GM12878 (cell line): ENCODE results near the gene RFX1. TPM values are rescaled to one million over a fixed set of nuclear protein-coding genes. Genes with fewer than 3 reads are reported as not detected.

ENCODE experiments used
- ATAC-seq: fragments of 200-7000 bp; cut with Tn5 transposase; 3 replicates; pipeline ENCODE4 v1.9.1; 2020; ENCODE audit warnings: mild to moderate bottlenecking, moderate library complexity
- BruUV-seq: library from RNA; stranded (reverse); fragments of 400-500 nt; replicated peaks from 2 replicates; lab custom pipeline; 2021; lab: Mats Ljungman, UMichigan
- CTCF ChIA-PET: fragments of 300-600 bp; sonication (Branson Sonifier 250); formaldehyde crosslinking; extraction: SDS; loops from one replicate; lab custom pipeline; 2021; ENCODE audit warnings: inconsistent platforms; lab: Yijun Ruan, JAX
- POLR2A ChIA-PET: fragments of 350-600 bp; formaldehyde crosslinking; extraction: SDS; loops from one replicate; lab custom pipeline; 2021; ENCODE audit warnings: inconsistent platforms; lab: Charles Lee
- RAD21 ChIA-PET: fragments of 300-600 bp; sonication (Branson Sonifier 250); formaldehyde crosslinking; loops from one replicate; lab custom pipeline; 2023; ENCODE audit warnings: antibody characterized with exemption; ENCODE audit not compliant: unreplicated experiment; lab: Charles Lee
- SMC1A ChIA-PET: fragments of 300-600 bp; sonication (Branson Sonifier 250); formaldehyde crosslinking; loops from one replicate; lab custom pipeline; 2023; ENCODE audit not compliant: unreplicated experiment, uncharacterized antibody; lab: Charles Lee
- DNase-seq: peaks from one replicate; pipeline ENCODE4 v3.0.0-alpha.2; 2011; ENCODE audit warnings: low read depth, low spot score
- FAIRE-seq: peaks from 3 replicates; lab custom pipeline; 2011; peaks lifted over from hg19 to GRCh38; lab: Jason Lieb, UNC
- H2AFZ ChIP-seq: 2 replicates; pipeline ENCODE4 v1.6.0; 2011; ENCODE audit warnings: low read depth, low read length, control low read depth; ENCODE audit not compliant: control insufficient read depth
- H3K27ac ChIP-seq: 2 replicates; pipeline ENCODE4 v1.5.1; 2011; ENCODE audit warnings: control low read depth; ENCODE audit not compliant: control insufficient read depth, insufficient read depth
- H3K27me3 ChIP-seq, 2 experiments: replicated peaks in 1 of 2; 2 replicates each; pipeline versions ENCODE4 v1.6.0 to v1.6.1; 2011; ENCODE audit warnings: low read length in 1 of 2; ENCODE audit not compliant: control insufficient read depth in 2 of 2, insufficient read depth in 2 of 2
- H3K36me3 ChIP-seq, 2 experiments: 2 replicates each; pipeline ENCODE4 v1.5.1; 2011; ENCODE audit warnings: low read length in 1 of 2; ENCODE audit not compliant: control insufficient read depth in 2 of 2, insufficient read depth in 2 of 2
- H3K4me1 ChIP-seq: 2 replicates; pipeline ENCODE4 v1.6.1; 2011; ENCODE audit warnings: mild to moderate bottlenecking, low read length, moderate library complexity, mixed read lengths; ENCODE audit not compliant: control insufficient read depth, insufficient read depth
- H3K4me2 ChIP-seq: 2 replicates; pipeline ENCODE4 v1.6.0; 2011; ENCODE audit warnings: control low read depth; ENCODE audit not compliant: control insufficient read depth, insufficient read depth
- H3K4me3 ChIP-seq: fragments of 200-600 bp; sonication (generic); 2 replicates; pipeline ENCODE4 v1.5.1; 2016
- H3K79me2 ChIP-seq: 2 replicates; pipeline ENCODE4 v1.6.0; 2011; ENCODE audit warnings: low read length; ENCODE audit not compliant: control insufficient read depth, insufficient read depth
- H3K9ac ChIP-seq: 2 replicates; pipeline ENCODE4 v1.8.0; 2011; ENCODE audit warnings: low read length, control low read depth, mixed read lengths; ENCODE audit not compliant: control insufficient read depth, insufficient read depth
- H3K9me3 ChIP-seq: replicated peaks from 3 replicates; pipeline ENCODE4 v1.5.1; 2011; ENCODE audit warnings: mild to moderate bottlenecking, low read length; ENCODE audit not compliant: control insufficient read depth, insufficient read depth
- H4K20me1 ChIP-seq: 2 replicates; pipeline ENCODE4 v1.6.0; 2011; ENCODE audit not compliant: control insufficient read depth, insufficient read depth
- KAT2A ChIP-seq: conservative IDR thresholded peaks from 2 replicates; pipeline ENCODE4 v1.6.1; 2011; ENCODE audit warnings: low read depth, low read length; ENCODE audit not compliant: control insufficient read depth
- SPI1 ChIP-seq: IDR thresholded peaks from 2 replicates; pipeline ENCODE4 v1.6.1; 2011; ENCODE audit warnings: low read depth, mild to moderate bottlenecking, low read length, moderate library complexity, borderline replicate concordance; ENCODE audit not compliant: insufficient read depth
- TAF1 ChIP-seq: IDR thresholded peaks from 2 replicates; pipeline ENCODE4 v1.6.1; 2011; ENCODE audit warnings: mild to moderate bottlenecking, low read depth, low read length, borderline replicate concordance
- TBL1XR1 ChIP-seq: IDR thresholded peaks from 2 replicates; pipeline ENCODE4 v1.6.1; 2012; ENCODE audit warnings: low read depth, low read length, improper control_type of control experiment
- WRNIP1 ChIP-seq: IDR thresholded peaks from 2 replicates; pipeline ENCODE4 v1.6.1; 2011; ENCODE audit warnings: low read depth, low read length, improper control_type of control experiment, borderline replicate concordance
- WGBS: methylation state at CpG from one replicate; pipeline ENCODE4 v1.1.6; 2016; ENCODE audit warnings: low lambda C conversion rate; ENCODE audit not compliant: insufficient replicate concordance, insufficient coverage; ENCODE audit errors: missing lambda C conversion rate; 5-methylcytosine and 5-hydroxymethylcytosine counted together
- in situ Hi-C: fragments of 300-500 bp; cut with MboI; formaldehyde crosslinking; loops from 9 replicates; pipeline ENCODE4 v1.14.3; 2018; ENCODE audit warnings: mixed read lengths
- intact Hi-C: fragments of 100-400 bp; cut with micrococcal nuclease; formaldehyde crosslinking; loops from one replicate; pipeline ENCODE4 v1.14.2; 2022; ENCODE audit not compliant: unreplicated experiment
- polyA plus RNA-seq, 11 experiments: library from polyadenylated mRNA; depleted of rRNA in 4 of 11; unstranded in 6 of 11; stranded (reverse) in 5 of 11; fragments of >200 nt; fragmentation: Nextera tagmentation in 4 of 11; fragmentation: Illumina TruSeq in 1 of 11; extraction: Ambion mirVana in 4 of 11; extraction: Trizol in 1 of 11; gene quantifications; 1 replicate in 1 of 11; 2 replicates in 10 of 11; pipeline versions ENCODE4 v1.2.1 to v1.2.3, GENCODE V29; 2011 to 2016; ENCODE audit warnings: inconsistent platforms in 2 of 11, missing spikeins in 2 of 11, low read depth in 1 of 11
- total RNA-seq, 4 experiments: library from RNA; depleted of rRNA in 3 of 4; stranded (reverse); fragments of >200 nt in 3 of 4; fragmentation: Illumina TruSeq in 1 of 4; extraction: Trizol in 1 of 4; gene quantifications; 2 replicates each; pipeline versions ENCODE4 v1.2.1 to v1.2.3, GENCODE V29; 2013 to 2021
- TF ChIP-seq, protein P1 (sequence below): IDR thresholded peaks from 2 replicates; pipeline ENCODE4 v1.6.1; 2011; ENCODE audit warnings: borderline replicate concordance, low read depth, mild to moderate bottlenecking, moderate library complexity, mixed read lengths, low read length; ENCODE audit not compliant: insufficient read depth; ENCODE audit errors: extremely low read length
- TF ChIP-seq, protein P2 (sequence below): fragments of 450-650 bp; IDR thresholded peaks from 2 replicates; pipeline ENCODE4 v1.6.1; 2016; ENCODE audit warnings: mild to moderate bottlenecking

RFX1 gene
- total and polyA plus RNA-seq, 10 of the 15 experiments (the other 5 are each of a cell fraction or from before 2014, with no cell fraction given), result 0.05 to 11.0 (median 1.5) TPM

DNA sequence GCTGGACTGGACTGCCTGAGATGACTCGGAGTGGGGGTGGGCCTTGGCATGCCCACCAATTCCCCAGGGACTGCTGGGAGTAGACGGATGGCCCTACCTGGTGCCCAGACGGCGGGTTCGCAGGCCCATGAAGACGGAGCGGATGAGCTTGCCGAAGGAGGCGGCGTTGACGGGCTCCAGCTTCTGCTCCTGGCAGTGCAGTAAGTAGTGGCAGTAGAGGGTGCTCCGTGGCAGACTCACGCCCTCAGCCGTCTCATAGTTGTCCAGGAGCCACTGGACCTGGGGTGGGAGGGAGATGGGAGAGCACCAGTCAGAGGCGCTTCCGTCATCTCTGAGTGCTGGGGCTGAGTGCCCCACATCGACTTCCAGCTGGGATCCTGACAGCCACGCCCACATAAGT, 36.2 kb downstream of the RFX1 start:
- Histone ChIP-seq H3K9ac (no peak overlapping the region), H3K79me2 (no peaks in the 10 kb centered on the region), H3K27ac (no peak overlapping the region), H3K4me2 (no peak overlapping the region), H2AFZ (no peak overlapping the region), H3K9me3 (no peaks in the 10 kb centered on the region), H3K36me3 (peaks cover 0 to 5% of the 10 kb centered on the region in 2 experiments; a peak in 3 of 4 replicates), H4K20me1 (no peaks in the 10 kb centered on the region), H3K4me1 (no peaks in the 10 kb centered on the region), H3K4me3 (no peak overlapping the region), H3K27me3 (no peaks in the 10 kb centered on the region)
- ChIA-PET RAD21 (no interaction called here), CTCF (no interaction called here), POLR2A (interaction anchor here (0.6 kb wide), 1 partner anchor 37 kb away, joined by 4 read pairs; no protein-coding TSS in a partner anchor), SMC1A (no interaction called here)
- in situ Hi-C loops, result no loop called here
- WGBS, result 96% methylated on average over 17 of the region's 18 CpGs
- TF ChIP-seq TAF1 (no peak), TBL1XR1 (no peak), SPI1 (no peak)
- TF ChIP-seq, protein P1, sequence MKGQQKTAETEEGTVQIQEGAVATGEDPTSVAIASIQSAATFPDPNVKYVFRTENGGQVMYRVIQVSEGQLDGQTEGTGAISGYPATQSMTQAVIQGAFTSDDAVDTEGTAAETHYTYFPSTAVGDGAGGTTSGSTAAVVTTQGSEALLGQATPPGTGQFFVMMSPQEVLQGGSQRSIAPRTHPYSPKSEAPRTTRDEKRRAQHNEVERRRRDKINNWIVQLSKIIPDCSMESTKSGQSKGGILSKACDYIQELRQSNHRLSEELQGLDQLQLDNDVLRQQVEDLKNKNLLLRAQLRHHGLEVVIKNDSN, result no peak
- intact Hi-C loops, result no loop called here
- ATAC-seq (no peak), FAIRE-seq (no peak), DNase-seq (no peak)
- no TSS peak for BruUV-seq

DNA sequence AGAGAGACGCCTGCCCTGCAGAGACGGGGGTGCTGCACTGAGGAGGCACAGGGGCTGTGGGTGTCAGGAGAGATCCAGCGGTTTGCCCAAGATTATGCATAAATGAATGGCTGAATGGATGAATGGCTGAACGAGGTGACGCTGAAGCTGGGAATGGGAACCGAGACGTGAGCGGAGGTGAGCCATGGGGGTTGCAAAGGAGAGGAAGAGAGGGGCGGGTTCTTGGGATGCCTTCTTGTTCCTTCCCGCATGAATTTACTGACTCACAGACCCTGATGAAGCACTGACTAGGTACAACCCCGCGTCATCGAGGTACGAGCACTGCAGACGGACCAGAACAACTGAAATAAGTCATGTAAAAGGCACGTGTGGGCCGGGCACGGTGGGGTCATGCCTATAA, 37.1 kb downstream of the RFX1 start:
- ChIA-PET POLR2A (no interaction called here), CTCF (no interaction called here), SMC1A (no interaction called here), RAD21 (no interaction called here)
- H3K36me3 ChIP-seq, result peaks cover 0 to 5% of the 10 kb centered on the region in 2 experiments; a peak in 3 of 4 replicates
- BruUV-seq, result no TSS peak
- H4K20me1 ChIP-seq, result no peaks in the 10 kb centered on the region
- ATAC-seq (no peak), FAIRE-seq (no peak), DNase-seq (no peak)
- WGBS, result 81% methylated on average over 18 of the region's 18 CpGs
- H3K79me2 ChIP-seq, result no peaks in the 10 kb centered on the region
- no peak overlapping the region for H2AFZ ChIP-seq
- TF ChIP-seq KAT2A, result no peak
- TF ChIP-seq WRNIP1, result no peak
- TF ChIP-seq, protein P2, sequence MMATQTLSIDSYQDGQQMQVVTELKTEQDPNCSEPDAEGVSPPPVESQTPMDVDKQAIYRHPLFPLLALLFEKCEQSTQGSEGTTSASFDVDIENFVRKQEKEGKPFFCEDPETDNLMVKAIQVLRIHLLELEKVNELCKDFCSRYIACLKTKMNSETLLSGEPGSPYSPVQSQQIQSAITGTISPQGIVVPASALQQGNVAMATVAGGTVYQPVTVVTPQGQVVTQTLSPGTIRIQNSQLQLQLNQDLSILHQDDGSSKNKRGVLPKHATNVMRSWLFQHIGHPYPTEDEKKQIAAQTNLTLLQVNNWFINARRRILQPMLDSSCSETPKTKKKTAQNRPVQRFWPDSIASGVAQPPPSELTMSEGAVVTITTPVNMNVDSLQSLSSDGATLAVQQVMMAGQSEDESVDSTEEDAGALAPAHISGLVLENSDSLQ, result no peak
- no peak overlapping the region for H3K9ac ChIP-seq
- H3K9me3 ChIP-seq, result no peaks in the 10 kb centered on the region
- H3K4me2 ChIP-seq, result no peak overlapping the region
- H3K27me3 ChIP-seq, result no peaks in the 10 kb centered on the region
- H3K4me1 ChIP-seq, result no peaks in the 10 kb centered on the region
- in situ Hi-C loops (no loop called here), intact Hi-C loops (no loop called here)
- H3K27ac ChIP-seq, result no peak overlapping the region
- H3K4me3 ChIP-seq, result no peak overlapping the region
